Activated T-cell treated with anti-CD3 and anti-CD28 coated beads, Interleukin-2, amount 50 U/mL, for 48 hours (primary cell): ENCODE data around the gene CRMP1.

Experiments used
- DNase-seq, 2 experiments: peaks; one replicate each; pipeline ENCODE4 v3.0.0-alpha.2; 2020

The CRMP1 gene

DNA sequence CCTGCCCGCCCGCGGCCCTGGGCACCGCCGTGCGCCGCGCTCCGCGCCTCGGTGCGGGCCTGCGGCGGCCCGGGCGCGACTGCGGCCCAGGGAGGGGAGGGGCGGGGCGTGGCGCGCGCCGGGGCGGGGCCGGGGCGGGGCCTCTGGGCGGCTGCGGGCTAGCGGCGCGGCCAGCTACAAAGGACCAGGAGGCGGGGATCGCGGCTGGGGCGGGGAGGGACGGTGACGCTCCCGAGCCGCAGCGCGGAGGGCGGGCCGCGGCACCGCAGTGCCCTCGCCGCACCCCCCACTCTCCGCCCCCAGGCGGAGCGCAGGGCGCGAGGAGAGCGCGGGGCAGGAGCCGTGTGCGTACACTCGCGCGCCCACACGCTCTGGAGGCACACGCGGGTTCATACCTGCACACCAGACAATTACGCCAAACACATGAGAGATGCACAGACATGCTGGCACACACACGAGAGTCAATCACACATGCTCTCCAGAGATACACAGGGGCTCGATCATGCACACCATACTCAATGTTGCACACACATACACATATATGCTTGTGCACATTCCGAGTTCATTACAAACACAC, at the start of gene CRMP1:
Gene CRMP1, minus strand, starts transcription at position 83 of the 577 bp plus-strand sequence. CDS start 117 bp downstream, outside the sequence.
- no peak for DNase-seq

DNA sequence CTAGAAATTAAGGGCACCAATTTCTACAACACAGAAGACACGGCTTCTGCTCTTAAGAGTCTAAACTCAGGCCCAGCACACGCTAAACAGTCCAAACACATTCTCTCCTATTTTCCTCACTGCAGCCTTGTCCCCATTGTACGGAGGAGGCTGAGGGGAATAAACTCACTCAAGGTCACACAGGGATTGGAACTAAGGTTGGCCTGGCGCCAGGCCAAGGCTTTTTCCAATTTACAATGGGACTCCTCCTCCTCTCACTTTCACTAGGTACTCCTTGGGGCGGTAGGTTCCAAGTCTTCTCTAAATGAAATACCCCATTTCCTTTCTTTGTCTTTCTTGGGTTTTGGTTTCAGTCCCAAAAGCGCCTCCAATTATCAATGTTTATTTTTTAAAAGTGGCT, 48.7 kb upstream of the CRMP1 start:
- DNase-seq = no peak

DNA sequence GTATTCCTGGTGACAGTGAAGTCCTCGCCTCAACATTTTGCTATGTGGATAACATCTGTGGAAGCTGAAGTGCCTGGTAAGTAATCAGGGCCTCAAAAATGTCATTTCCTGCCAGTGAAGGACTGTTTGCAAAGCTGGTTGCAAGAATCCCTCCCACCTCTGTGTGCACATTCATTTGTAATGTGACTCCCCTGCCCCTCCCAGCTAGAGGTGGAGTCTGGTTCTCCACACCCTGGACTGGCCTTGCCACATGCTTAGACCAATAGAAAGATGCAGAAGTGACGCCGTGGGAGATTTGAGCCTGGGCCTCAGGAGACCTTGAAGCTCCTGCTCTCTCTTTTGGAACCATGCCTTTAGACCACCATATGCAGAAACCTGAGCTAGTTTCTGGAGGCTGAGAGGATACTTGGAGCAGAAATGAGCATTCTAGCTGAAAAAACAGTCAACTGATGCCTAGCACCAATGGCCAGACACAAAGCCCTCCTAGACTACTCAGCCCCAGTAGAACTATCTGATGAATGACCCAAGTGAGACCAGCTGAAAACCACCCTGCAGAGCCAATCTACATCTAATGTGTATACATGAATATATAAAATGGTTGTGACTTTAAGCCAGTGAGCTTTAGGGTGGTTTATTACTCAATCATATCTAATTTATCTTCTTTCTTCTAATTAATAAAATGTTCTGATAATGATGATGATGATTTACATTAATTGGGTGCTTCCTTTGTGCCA, 47.8 kb upstream of the CRMP1 start:
- DNase-seq = no peak

DNA sequence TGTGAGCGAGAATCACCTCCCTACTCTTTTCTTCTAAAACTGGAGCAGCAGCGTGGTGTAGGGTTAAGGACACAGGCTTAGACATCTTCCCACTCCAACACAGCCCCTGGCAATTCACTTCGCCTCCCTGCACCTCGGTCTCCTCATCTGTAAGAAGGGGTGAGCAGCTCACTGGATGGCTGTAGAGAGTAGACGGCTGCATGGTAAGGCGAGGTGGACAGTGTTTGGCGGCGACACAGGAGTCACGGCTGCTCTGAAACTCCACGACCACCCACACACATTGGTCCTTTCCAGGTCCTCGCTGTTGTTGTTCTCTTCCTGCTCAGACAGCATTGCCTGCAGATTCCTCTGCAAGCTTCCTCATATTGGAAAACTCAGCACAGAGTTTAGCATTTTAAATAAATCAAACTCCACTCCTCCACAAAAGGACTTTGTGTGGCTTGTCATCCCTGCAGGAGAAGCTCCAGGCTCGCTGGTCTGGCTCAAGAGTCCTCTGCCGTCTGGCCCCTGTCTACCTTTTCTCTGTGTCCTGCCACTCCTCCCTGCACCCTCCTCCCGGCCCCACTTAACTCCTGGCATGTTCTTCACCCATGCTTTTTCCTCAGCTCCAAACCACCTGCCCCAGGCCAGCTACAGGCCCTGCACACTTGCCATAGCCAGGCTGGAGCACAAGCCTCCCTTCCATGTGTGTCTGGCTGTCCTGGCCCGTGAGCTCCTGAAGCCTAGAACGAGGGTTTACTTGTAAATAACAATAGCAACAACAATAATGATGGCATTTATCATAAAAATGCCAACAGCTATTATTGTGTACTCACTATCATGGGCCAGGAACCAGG, 41.3 kb upstream of the CRMP1 start:
- no peak for DNase-seq

DNA sequence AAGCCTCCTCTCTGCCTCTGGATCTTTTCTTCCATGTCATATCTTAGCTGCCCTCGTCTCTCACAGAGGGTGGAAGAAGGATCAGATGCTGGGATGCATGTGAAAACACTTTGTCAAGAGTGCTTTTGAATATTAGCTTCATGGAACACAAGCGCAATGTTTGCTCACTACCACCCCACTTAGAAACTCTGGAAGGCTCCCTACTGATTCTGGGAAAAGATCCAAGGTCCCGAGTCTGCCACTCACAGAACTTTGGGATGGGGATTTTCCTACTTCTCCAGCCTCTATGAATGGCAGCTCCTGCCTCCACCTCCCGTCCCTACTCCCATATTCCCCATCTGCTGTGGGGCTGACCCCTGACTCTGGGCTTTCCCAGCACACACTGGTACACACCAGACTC, 40.2 kb upstream of the CRMP1 start:
- no peak for DNase-seq

DNA sequence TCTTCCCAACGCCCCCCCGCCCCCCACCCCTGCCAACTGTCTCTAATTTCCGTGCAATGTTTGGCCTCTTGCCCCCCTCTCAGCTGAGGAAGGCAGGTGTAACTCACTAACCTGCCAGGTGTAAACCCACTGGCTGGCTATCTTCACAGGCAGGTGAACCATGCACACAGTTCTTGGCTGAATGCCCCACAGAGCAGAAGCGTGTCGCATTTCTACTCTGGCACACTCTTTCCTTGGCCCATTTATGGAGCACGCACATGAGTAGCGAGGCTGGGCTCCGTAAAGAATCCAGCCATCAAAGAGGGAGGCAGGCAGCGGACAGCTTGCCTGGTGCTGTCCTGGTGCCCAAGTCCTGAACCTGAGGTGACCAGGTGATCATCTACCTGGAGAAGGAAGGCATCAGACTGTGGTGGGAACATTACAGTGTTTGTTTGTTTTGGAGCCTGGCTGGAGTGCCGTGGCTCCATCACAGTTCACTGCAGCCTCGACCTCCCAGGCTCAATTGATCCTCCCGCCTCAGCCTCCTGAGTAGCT, 39.2 kb upstream of the CRMP1 start:
- DNase-seq = no peak

DNA sequence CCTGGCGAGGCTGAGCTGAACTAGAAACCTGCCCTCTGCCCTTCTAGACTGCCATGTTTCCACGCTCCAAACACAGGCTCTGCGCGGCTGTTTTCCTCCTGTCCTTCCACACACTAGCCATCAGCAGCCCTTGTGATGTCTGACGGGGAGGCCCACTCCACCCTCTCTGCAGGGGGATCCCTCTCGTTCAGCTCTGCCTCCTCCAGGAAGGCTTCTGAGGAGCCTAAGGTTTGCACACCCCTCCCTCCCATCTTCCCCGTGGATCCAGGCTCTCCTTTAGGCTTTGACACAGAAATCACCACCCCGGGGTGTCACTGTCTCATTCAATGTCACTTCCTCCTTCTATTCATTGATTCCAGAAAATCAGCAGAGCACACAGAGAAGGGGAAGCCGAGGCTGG, 38.6 kb upstream of the CRMP1 start:
- no peak for DNase-seq

DNA sequence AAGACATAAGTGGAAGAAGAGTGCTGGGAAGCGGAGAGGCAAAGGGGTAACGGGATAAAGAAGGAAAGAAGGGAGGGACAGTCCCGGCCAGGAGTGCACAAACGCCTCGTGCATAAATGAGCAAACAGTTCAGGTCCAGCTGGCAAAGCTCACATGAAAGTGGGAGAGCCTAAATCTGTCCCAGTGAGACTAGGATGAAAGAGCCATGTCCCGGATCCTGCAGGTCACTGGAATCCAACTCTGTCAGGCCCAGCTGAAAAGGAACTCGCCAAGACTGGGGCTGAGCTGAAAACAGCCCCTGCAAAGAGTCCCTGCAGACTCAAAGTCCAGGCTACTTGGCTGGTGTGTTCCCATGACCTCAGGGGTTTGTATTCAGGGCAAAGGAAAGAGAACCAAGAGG, 38.0 kb upstream of the CRMP1 start:
- no peak for DNase-seq

DNA sequence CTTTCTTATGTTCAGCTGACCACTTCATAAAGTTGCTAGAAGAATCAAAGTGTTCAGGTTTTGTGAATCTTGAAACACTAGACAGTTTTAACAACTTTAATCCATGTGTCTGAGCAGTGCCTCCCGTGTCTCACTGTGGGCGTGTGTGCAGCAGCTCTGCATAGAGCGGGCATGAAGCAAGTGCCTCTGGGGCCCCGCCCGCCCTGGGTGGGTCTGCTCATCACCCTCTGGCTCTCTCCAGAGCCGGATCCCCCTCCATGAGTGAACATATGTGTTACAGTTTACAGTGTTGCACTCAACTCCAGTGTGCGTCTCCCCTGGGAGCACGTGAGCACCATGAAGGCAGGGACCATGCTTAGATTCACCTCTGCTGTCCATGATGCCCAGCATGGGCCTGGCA, 37.6 kb upstream of the CRMP1 start:
- DNase-seq = no peak

DNA sequence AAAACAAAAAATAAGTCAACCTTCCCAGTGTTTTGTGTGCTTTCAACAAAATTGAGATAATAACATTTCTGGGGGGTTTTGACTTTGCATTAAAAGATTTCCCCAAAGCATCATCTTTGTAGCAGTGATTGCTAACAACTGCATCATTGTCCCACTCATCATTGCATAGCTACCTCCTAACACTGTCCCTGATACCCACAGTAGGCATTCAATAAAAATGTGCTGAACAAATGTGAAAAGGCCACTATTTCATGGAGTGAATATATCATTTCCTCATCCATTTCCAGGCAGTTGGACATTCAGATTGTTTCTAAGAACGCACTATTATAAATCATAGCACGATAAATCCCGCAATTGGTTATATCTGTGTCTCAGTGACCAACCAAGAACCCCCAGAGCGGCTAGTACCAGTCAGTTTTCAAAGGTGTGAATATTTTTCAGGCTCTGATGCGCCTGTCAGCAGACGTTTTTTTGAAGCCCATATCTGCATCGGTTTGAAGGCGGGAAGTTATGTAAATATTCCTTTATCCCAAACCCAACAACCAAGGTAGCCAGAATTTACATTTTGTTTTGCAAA, 36.0 kb upstream of the CRMP1 start:
- no peak for DNase-seq

DNA sequence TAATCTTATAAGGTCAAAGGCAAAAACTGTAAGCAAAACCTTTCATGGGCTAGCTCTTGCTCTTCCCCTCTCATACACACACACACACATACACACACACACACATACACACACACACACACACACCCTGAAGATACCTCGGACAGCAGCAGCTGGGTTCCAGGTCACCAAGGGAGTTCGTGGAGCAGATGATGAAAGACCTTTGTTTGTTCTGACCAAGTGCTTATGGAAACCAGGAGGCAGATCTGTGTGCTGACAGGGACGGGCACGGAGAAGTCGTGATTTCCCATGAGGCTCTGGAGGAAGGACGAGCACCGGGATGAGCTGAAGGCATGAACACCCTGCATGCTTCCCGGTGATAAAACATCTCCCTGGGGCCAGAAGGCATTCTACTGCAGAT, 35.4 kb upstream of the CRMP1 start:
- no peak for DNase-seq

DNA sequence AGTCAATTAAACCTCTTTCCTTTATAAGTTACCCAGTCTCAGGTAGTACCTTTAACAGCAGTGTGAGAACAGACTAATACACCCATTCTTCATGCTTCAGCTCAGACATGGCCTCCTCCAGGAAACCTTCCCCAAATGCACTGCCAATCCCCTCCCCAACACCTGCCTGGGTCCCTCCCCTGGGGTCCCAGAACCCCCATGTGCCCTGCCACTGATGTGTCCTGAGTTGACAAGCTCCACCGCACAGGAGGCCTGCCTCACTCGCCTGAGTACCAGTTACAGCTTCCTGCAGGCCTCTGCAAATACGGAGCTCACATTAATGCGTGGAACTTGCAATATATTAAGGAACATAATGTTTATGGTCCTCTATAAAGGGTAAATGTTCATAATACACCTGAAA, 34.9 kb upstream of the CRMP1 start:
- no peak for DNase-seq

DNA sequence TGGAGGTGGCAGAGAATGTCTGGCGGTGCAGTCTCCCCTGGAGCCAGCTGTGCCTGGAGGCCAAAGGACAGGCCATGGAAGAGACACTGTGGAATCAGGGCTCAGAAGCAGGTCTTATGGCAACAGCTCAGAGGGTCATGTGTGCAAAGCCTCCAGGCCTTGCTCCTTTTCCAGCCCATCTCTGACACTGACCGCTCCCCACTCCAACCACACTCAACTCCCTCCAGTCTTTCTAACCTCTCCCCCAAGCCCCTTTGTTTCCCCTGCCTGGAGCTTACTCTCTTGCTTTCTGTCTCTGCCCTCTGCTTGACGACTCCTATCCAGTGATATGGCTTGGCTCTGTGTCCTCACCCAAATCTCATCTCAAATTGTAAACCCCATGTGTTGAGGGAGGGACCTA, 34.2 kb upstream of the CRMP1 start:
- no peak for DNase-seq

DNA sequence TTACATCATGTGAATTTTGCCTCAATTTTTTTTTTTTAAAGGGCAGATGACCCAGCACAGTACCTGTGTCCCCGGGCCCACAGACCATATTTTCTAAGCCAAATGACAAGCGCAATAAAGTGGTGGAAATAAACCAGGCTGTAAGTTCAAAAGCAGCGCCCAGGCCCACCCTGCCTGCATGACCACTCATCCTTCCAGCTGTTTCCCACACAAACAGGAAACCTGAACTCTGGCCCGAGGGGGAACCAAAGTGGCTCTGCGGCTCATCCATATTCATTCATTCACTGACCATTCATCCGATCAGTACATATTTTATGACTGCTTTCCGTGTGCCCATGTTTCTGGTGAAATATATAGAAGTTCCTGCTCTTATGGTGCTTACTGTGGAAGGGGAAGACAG, 33.7 kb upstream of the CRMP1 start:
- DNase-seq = no peak

DNA sequence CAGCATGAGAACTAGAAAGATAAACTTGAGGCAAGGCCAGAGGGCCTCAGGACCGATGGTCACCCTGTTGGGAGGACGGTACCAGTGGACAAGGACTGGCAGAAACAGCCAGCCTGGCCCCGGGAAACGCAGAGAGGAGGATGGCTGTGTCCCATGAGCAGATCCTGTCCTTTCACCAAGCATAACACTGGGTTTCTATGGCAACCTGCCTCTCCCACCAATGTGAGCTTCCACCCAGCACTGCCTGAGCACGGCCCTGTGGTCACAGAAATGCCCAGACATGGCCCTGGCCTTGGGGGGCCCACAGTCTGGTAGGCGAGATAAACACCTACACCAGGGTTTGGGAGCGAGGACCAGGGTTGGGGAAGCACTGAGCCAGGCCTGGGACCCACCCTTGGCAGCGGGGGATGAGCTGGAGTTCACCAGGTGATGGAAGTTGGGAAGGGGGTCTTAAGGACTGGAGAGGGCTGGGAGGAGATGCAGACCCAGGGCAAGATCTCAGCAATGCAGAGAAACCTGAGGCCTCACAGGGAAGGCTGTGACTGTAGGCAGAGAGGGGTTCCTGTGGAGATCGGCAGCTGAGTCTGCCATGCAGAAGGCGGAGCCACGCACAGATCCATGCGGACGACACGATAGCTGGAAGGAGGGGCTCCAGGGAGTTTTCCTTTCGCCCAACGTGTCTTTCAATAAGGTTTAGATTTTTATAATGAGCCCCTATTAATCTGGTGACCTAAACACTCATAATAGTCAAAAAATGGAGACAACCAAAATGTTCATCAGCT, 32.7 kb upstream of the CRMP1 start:
- no peak for DNase-seq

DNA sequence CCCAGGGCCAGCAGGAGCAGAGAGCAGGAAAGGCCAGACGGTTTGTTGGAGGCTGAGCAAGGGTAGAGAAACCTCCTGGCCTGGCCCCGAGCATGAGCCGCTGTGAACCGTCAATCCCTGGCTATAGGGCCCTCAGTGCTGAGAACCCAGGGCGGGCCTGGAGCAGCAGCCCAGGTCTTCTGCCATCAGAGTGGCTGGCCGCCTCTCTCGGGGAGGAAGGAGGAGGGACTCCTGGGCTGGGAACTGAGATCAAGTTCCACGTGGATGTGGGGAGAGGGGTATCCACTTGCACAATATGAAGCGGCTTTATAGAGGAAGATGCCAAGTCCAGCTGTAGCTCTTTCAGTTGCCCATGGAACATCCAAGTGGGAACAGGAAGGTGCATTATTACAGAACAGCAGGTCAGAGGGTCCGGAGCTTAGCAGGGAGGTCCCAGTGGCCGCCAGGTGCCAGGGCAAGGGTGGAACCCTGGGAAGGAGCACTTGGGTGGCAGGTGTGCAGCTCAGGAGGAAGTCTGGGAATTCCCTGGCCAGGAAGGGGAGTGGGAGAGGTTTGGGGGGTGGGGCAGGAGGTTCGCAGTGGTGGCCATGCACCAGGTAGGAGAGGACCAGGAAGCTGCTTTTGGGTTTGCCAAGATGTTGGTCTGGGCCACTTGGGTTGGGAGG, 31.7 kb upstream of the CRMP1 start:
- DNase-seq = no peak

DNA sequence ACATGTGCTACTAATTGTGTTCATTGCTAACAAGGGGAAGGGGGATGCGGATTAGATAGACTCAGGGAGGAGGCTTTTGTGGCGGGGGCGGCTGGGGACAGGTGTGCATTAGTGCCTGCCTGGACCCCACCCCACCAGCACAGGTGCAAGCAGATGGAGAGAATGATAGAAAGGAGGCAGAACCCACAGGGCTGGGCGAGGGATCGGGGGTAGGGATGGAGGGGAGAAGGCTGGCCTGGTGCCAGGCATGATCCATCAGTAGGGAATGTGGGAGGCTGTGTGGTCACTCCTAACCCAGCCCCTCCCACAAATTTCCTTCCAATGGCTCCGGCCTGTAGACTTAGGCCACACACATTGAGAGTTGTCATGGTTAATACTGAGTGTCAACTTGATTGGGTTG, 30.5 kb upstream of the CRMP1 start:
- DNase-seq = no peak

DNA sequence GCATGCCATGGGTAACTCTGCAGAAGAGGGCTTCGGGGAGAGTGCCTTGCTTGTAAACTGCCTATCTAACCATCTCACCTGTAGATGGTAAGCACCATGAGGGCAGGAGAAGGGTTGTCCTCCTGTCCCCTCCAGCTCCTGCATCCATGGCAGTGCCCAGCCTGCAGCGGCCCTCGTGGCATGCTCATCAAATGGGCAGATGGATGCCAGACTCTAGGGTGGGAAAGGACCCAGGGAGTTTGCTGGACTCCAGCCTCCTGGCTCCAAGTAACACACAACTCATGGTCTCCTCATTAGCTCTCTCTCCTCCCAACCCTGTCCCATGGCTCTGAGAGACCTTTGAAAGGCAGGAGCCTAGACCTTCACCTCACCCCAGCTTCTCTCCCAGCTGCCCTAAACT, 29.7 kb upstream of the CRMP1 start:
- DNase-seq = no peak

DNA sequence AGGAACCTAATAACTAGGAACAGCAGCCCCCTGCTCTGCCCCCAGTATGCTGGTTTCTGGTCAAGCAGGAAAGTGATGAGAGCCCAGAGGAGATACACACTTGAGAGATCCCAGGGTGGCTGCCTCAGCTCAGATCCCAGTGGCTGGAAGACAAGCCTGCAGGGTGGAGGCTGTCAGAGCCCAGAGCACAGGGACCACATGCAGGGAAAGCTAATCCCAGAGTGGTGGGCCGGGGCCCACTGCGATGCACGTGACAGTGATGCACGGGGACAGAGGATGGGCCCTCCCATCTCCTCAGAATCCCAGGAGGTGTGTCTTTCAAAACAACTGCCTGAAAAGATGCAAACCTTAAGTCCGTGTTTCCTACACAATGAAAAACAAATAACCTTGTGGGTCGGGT, 29.1 kb upstream of the CRMP1 start:
- DNase-seq = no peak

DNA sequence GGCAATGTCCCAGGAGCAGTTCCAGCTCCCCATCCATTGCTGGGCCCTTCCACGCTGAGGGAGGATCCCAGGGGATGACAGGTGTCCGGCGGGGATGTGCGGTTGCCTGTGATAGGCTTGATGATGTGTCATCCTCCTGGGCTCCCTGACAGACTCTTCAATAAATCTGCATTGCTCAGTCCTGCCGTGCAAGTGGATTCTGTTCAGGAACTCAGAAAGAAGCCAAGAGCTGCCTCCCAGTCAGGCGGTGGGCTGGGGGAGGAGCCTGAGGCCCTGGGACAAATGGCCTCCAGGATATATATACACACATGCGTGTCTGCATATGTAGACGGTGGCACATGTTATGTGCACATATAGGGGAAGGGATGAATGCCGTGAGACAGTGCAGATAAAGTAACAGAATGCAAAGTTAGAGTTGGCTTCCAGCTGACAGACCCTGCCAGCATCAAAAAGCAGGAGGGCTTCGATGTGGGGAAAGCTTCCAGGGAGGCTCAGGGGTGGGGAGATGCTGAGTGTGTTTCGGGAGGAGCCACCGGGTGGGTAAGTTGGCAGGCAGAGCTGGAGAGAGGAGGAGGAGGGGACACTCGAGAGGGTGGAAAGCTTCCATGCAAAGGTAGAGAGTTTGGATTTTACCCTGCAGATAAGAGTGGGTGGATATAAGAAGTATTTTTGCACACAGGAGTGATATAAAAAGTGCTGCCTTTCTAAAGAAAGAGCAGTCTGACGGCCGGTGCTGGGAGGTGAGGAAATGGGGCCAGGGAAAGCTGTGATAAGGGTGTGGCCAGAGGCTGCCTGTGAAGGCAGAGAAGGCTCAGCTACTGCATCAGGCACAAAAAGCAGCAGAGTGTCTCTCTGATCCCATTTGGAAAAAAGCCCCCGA, 28.5 kb upstream of the CRMP1 start:
- no peak for DNase-seq

DNA sequence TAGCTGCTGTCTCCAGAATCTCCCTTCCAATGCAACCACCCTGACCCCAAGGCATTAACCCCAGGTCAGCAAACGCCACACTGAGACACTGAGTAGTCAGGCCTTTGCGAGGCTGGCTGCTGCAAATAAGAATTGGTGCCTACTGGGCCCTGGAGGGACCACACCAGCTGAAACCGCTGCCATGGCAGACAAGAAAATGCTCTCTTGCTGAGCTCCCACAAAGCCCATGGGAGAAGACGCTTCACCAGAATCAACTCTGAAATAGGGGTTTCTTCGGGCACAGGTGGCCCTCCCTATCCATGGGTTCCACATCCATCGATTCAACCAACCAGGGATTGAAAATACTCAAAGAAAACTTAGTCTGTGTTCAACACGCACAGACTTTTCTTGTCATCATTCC, 26.7 kb upstream of the CRMP1 start:
- DNase-seq = no peak
